IMR-90 (cell line): ENCODE measurements around the gene MSH4. TPM values are rescaled to one million over a fixed set of nuclear protein-coding genes. Genes with fewer than 3 reads are reported as not detected.

Experiments used
- ATAC-seq: fragments of 200-7000 bp; cut with Tn5 transposase; 2 replicates; pipeline ENCODE4 v1.9.1; 2020; ENCODE audit warnings: low read depth, mild to moderate bottlenecking, moderate library complexity
- BruUV-seq: library from RNA; stranded (reverse); fragments of 400-500 nt; replicated peaks from 2 replicates; lab custom pipeline; 2021; lab: Mats Ljungman, UMichigan
- CTCF ChIA-PET: fragments of 300-600 bp; formaldehyde crosslinking; extraction: SDS; loops from one replicate; lab custom pipeline; 2021; ENCODE audit warnings: antibody characterized with exemption; lab: Yijun Ruan, JAX
- POLR2A ChIA-PET: fragments of 300-600 bp; sonication (Branson Sonifier 250); formaldehyde crosslinking; loops from one replicate; lab custom pipeline; 2022; ENCODE audit warnings: antibody characterized with exemption; ENCODE audit not compliant: unreplicated experiment; lab: Charles Lee
- DNase-seq: peaks from one replicate; pipeline ENCODE4 v3.0.0; 2013
- H2AFZ ChIP-seq: replicated peaks from 2 replicates; pipeline ENCODE3; 2013; ENCODE audit warnings: low read length, mild to moderate bottlenecking; ENCODE audit not compliant: poor library complexity
- H2AK5ac ChIP-seq: 2 replicates; pipeline ENCODE4 v1.6.1; 2013; ENCODE audit warnings: low read depth, low read length, inconsistent platforms
- H2AK9ac ChIP-seq: replicated peaks from 2 replicates; pipeline ENCODE3; 2013; ENCODE audit warnings: mild to moderate bottlenecking, low read depth, low read length, moderate library complexity; ENCODE audit not compliant: poor library complexity
- H2BK120ac ChIP-seq: 2 replicates; pipeline ENCODE4 v1.6.1; 2013; ENCODE audit warnings: low read depth, low read length, inconsistent platforms
- H2BK15ac ChIP-seq: 3 replicates; pipeline ENCODE4 v1.6.1; 2013; ENCODE audit warnings: low read depth, low read length, inconsistent platforms
- H2BK20ac ChIP-seq: 2 replicates; pipeline ENCODE4 v1.6.1; 2013; ENCODE audit warnings: low read depth, mild to moderate bottlenecking, inconsistent platforms, low read length, moderate library complexity
- H2BK5ac ChIP-seq: 2 replicates; pipeline ENCODE4 v1.6.1; 2013; ENCODE audit warnings: mild to moderate bottlenecking, low read depth, low read length, inconsistent platforms; ENCODE audit not compliant: poor library complexity, severe bottlenecking
- H3K14ac ChIP-seq: replicated peaks from 2 replicates; pipeline ENCODE4 v1.6.1; 2013; ENCODE audit warnings: low read depth, low read length, inconsistent platforms
- H3K18ac ChIP-seq: 2 replicates; pipeline ENCODE4 v1.6.1; 2013; ENCODE audit warnings: low read depth, low read length, control low read depth
- H3K23ac ChIP-seq: 2 replicates; pipeline ENCODE4 v1.6.1; 2013; ENCODE audit warnings: low read depth, low read length, inconsistent platforms
- H3K27ac ChIP-seq: 2 replicates; pipeline ENCODE4 v1.5.1; 2013; ENCODE audit warnings: mild to moderate bottlenecking, control low read depth, low read length; ENCODE audit not compliant: insufficient read depth
- H3K27me3 ChIP-seq: 2 replicates; pipeline ENCODE4 v1.6.1; 2013; ENCODE audit warnings: low read length; ENCODE audit not compliant: control insufficient read depth, insufficient read depth
- H3K36me3 ChIP-seq: 2 replicates; pipeline ENCODE4 v1.6.1; 2013; ENCODE audit warnings: low read length, mixed read lengths; ENCODE audit not compliant: control insufficient read depth, insufficient read depth
- H3K4ac ChIP-seq: 2 replicates; pipeline ENCODE4 v1.6.1; 2013; ENCODE audit warnings: low read depth, low read length, inconsistent platforms
- H3K4me1 ChIP-seq: 2 replicates; pipeline ENCODE4 v1.6.1; 2013; ENCODE audit warnings: low read length, mixed read lengths; ENCODE audit not compliant: control insufficient read depth, insufficient read depth
- H3K4me2 ChIP-seq: 2 replicates; pipeline ENCODE4 v1.6.1; 2013; ENCODE audit warnings: low read depth, mild to moderate bottlenecking, control low read depth, low read length, moderate library complexity
- H3K4me3 ChIP-seq: 2 replicates; pipeline ENCODE4 v1.5.1; 2013; ENCODE audit warnings: low read depth, mild to moderate bottlenecking, control low read depth, low read length, moderate library complexity; ENCODE audit not compliant: insufficient read depth
- H3K56ac ChIP-seq: 2 replicates; pipeline ENCODE4 v1.6.1; 2013; ENCODE audit warnings: low read length, inconsistent platforms; ENCODE audit not compliant: insufficient read depth; ENCODE audit errors: extremely low read depth
- H3K79me1 ChIP-seq, 2 experiments: 2 replicates each; pipeline ENCODE4 v1.6.1; 2013; ENCODE audit warnings: low read length in 2 of 2, inconsistent platforms in 1 of 2, low read depth in 1 of 2
- H3K9ac ChIP-seq: 2 replicates; pipeline ENCODE4 v1.6.1; 2013; ENCODE audit warnings: low read depth, low read length, control low read depth
- H3K9me1 ChIP-seq: 2 replicates; pipeline ENCODE4 v1.6.1; 2013; ENCODE audit warnings: low read length, inconsistent platforms; ENCODE audit not compliant: insufficient read depth
- H3K9me3 ChIP-seq: 2 replicates; pipeline ENCODE4 v1.6.1; 2013; ENCODE audit warnings: low read length; ENCODE audit not compliant: control insufficient read depth, insufficient read depth
- H4K20me1 ChIP-seq: 2 replicates; pipeline ENCODE4 v1.6.1; 2013; ENCODE audit warnings: low read length, inconsistent platforms; ENCODE audit not compliant: insufficient read depth
- H4K5ac ChIP-seq: 2 replicates; pipeline ENCODE4 v1.6.1; 2013; ENCODE audit warnings: mild to moderate bottlenecking, low read depth, low read length, control low read depth
- H4K8ac ChIP-seq, 2 experiments: 2 replicates each; pipeline ENCODE4 v1.6.1; 2013; ENCODE audit warnings: low read depth in 2 of 2, low read length in 2 of 2, control low read depth in 1 of 2, inconsistent platforms in 1 of 2
- H4K91ac ChIP-seq: 2 replicates; pipeline ENCODE4 v1.6.1; 2013; ENCODE audit warnings: low read depth, low read length, inconsistent platforms; ENCODE audit not compliant: insufficient read depth
- BHLHE40 ChIP-seq: fragments of 150-350 bp; IDR thresholded peaks from 2 replicates; pipeline ENCODE4 v1.6.1; 2016; ENCODE audit warnings: mild to moderate bottlenecking, low read depth, low read length
- CEBPB ChIP-seq: IDR thresholded peaks from 2 replicates; pipeline ENCODE4 v1.6.1; 2012; ENCODE audit warnings: low read depth, low read length, improper control_type of control experiment
- CHD1 ChIP-seq: IDR thresholded peaks from 2 replicates; pipeline ENCODE4 v1.6.1; 2012; ENCODE audit warnings: low read depth, low read length, improper control_type of control experiment
- FOS ChIP-seq: fragments of 150-350 bp; IDR thresholded peaks from 2 replicates; pipeline ENCODE4 v1.6.1; 2016; ENCODE audit warnings: low read depth, low read length
- MAFK ChIP-seq: IDR thresholded peaks from 2 replicates; pipeline ENCODE4 v1.6.1; 2012; ENCODE audit warnings: low read depth, low read length, improper control_type of control experiment
- MAZ ChIP-seq: IDR thresholded peaks from 2 replicates; pipeline ENCODE4 v1.6.1; 2012; ENCODE audit warnings: low read depth, mild to moderate bottlenecking, low read length, improper control_type of control experiment, moderate library complexity, borderline replicate concordance
- MXI1 ChIP-seq: IDR thresholded peaks from 2 replicates; pipeline ENCODE4 v1.6.1; 2012; ENCODE audit warnings: low read depth, mild to moderate bottlenecking, low read length, moderate library complexity, borderline replicate concordance
- NFE2L2 ChIP-seq: fragments of 150-350 bp; IDR thresholded peaks from 2 replicates; pipeline ENCODE4 v1.6.1; 2016; ENCODE audit warnings: low read depth, mild to moderate bottlenecking, low read length
- POLR2A ChIP-seq: IDR thresholded peaks from 2 replicates; pipeline ENCODE4 v1.6.1; 2012; ENCODE audit warnings: mild to moderate bottlenecking, low read depth, low read length
- RAD21 ChIP-seq: IDR thresholded peaks from 2 replicates; pipeline ENCODE4 v1.6.1; 2012; ENCODE audit warnings: low read length, improper control_type of control experiment
- RCOR1 ChIP-seq: IDR thresholded peaks from 2 replicates; pipeline ENCODE4 v1.6.1; 2012; ENCODE audit warnings: mild to moderate bottlenecking, low read length, improper control_type of control experiment; ENCODE audit not compliant: insufficient replicate concordance
- RFX5 ChIP-seq: IDR thresholded peaks from 2 replicates; pipeline ENCODE4 v1.8.0; 2012; ENCODE audit warnings: low read depth, mild to moderate bottlenecking, low read length, moderate library complexity
- SMC3 ChIP-seq: fragments of 150-350 bp; IDR thresholded peaks from 2 replicates; pipeline ENCODE4 v1.6.1; 2016; ENCODE audit warnings: low read depth, mild to moderate bottlenecking, antibody characterized with exemption, low read length, moderate library complexity
- WGBS, 2 experiments: methylation state at CpG; one replicate each; pipeline versions ENCODE4 v1.1.5 to v1.1.7; 2013; ENCODE audit warnings: missing lambda C conversion rate in 2 of 2; ENCODE audit not compliant: insufficient read length in 1 of 2; ENCODE audit errors: extremely low coverage in 2 of 2; 5-methylcytosine and 5-hydroxymethylcytosine counted together
- dilution Hi-C: fragments of 300-500 bp; cut with HindIII; formaldehyde crosslinking; loops from one replicate; pipeline ENCODE4 v1.14.3; 2018; ENCODE audit warnings: low sequenced_read_pairs; ENCODE audit not compliant: unreplicated experiment
- in situ Hi-C: fragments of 300-500 bp; cut with MboI; formaldehyde crosslinking; loops from 3 replicates; pipeline ENCODE4 v1.14.3; 2019; ENCODE audit warnings: low sequenced_read_pairs, inconsistent platforms, mixed read lengths
- intact Hi-C: fragments of 100-400 bp; cut with micrococcal nuclease; formaldehyde crosslinking; loops from 2 replicates; pipeline ENCODE4 v1.10.0; 2022
- polyA plus RNA-seq, 3 experiments: library from polyadenylated mRNA; depleted of rRNA; stranded (reverse); fragments of >200 nt; gene quantifications; 2 replicates each; pipeline ENCODE4 v1.2.3, GENCODE V29; 2012; ENCODE audit warnings: low replicate concordance in 1 of 3
- total RNA-seq: library from RNA; depleted of rRNA; stranded (reverse); fragments of >200 nt; gene quantifications from 2 replicates; pipeline ENCODE4 v1.2.3, GENCODE V29; 2012
- TF ChIP-seq, protein P1 (sequence below): fragments of 150-350 bp; IDR thresholded peaks from 2 replicates; pipeline ENCODE4 v1.6.1; 2017; ENCODE audit warnings: mild to moderate bottlenecking, antibody characterized with exemption, low read length, low read depth
- TF ChIP-seq, protein P2 (sequence below): conservative IDR thresholded peaks from 2 replicates; pipeline ENCODE4 v1.5.1; 2012; ENCODE audit warnings: mild to moderate bottlenecking, low read depth, low read length, improper control_type of control experiment
- TF ChIP-seq, protein P3 (sequence below): fragments of 150-350 bp; IDR thresholded peaks from 2 replicates; pipeline ENCODE4 v1.6.1; 2016; ENCODE audit warnings: low read depth, mild to moderate bottlenecking, low read length, moderate library complexity, borderline replicate concordance

Gene MSH4
- total and polyA plus RNA-seq, 2 of the 4 experiments (the other 2 are of a cell fraction) = under 0.01 to 0.02 TPM

DNA sequence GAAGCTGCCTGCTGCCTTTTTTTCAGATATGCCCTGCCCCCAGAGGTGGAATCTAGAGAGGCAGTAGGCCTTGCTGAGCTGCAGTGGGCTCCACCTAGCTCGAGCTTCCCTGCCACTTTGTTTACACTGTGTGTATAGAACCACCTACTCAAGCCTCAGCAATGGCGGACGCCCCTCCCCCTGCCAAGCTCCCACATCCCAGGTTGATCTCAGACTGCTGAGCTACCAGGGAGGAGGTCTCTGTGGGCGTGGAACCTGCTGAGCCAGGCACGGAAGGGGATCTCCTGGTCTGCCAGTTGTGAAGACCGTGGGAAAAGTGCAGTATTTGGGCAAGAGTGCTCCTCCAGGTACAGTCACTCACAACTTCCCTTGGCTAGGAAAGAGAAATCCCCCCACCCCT lies 65.1 kb downstream of the MSH4 start:
- ATAC-seq = no peak
- WGBS, 2 experiments = no CpG with 5 or more reads among the region's 6 CpGs
- no peaks in the 10 kb centered on the region for H3K79me1 ChIP-seq
- no peak overlapping the region for H2BK20ac ChIP-seq
- no peak overlapping the region for H3K27ac ChIP-seq
- H3K9me1 ChIP-seq = no peaks in the 10 kb centered on the region
- TF ChIP-seq MXI1 (no peak), RCOR1 (no peak), BHLHE40 (no peak), POLR2A (no peak), FOS (no peak), CEBPB (no peak), SMC3 (no peak), MAFK (no peak), RAD21 (no peak), CHD1 (no peak), RFX5 (no peak), MAZ (no peak), NFE2L2 (no peak)
- TF ChIP-seq, protein P1, sequence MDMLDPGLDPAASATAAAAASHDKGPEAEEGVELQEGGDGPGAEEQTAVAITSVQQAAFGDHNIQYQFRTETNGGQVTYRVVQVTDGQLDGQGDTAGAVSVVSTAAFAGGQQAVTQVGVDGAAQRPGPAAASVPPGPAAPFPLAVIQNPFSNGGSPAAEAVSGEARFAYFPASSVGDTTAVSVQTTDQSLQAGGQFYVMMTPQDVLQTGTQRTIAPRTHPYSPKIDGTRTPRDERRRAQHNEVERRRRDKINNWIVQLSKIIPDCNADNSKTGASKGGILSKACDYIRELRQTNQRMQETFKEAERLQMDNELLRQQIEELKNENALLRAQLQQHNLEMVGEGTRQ = no peak
- TF ChIP-seq, protein P2, sequence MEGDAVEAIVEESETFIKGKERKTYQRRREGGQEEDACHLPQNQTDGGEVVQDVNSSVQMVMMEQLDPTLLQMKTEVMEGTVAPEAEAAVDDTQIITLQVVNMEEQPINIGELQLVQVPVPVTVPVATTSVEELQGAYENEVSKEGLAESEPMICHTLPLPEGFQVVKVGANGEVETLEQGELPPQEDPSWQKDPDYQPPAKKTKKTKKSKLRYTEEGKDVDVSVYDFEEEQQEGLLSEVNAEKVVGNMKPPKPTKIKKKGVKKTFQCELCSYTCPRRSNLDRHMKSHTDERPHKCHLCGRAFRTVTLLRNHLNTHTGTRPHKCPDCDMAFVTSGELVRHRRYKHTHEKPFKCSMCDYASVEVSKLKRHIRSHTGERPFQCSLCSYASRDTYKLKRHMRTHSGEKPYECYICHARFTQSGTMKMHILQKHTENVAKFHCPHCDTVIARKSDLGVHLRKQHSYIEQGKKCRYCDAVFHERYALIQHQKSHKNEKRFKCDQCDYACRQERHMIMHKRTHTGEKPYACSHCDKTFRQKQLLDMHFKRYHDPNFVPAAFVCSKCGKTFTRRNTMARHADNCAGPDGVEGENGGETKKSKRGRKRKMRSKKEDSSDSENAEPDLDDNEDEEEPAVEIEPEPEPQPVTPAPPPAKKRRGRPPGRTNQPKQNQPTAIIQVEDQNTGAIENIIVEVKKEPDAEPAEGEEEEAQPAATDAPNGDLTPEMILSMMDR = no peak
- TF ChIP-seq, protein P3, sequence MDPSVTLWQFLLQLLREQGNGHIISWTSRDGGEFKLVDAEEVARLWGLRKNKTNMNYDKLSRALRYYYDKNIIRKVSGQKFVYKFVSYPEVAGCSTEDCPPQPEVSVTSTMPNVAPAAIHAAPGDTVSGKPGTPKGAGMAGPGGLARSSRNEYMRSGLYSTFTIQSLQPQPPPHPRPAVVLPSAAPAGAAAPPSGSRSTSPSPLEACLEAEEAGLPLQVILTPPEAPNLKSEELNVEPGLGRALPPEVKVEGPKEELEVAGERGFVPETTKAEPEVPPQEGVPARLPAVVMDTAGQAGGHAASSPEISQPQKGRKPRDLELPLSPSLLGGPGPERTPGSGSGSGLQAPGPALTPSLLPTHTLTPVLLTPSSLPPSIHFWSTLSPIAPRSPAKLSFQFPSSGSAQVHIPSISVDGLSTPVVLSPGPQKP = no peak
- no TSS peak for BruUV-seq
- H2AFZ ChIP-seq = no peak overlapping the region
- ChIA-PET CTCF (no interaction called here), POLR2A (no interaction called here)
- no peak overlapping the region for H4K91ac ChIP-seq
- H3K36me3 ChIP-seq = no peaks in the 10 kb centered on the region
- H2BK15ac ChIP-seq = no peak overlapping the region
- H4K20me1 ChIP-seq = no peaks in the 10 kb centered on the region
- dilution Hi-C loops (no loop called here), in situ Hi-C loops (no loop called here), intact Hi-C loops (no loop called here)
- no peak overlapping the region for H3K4me2 ChIP-seq
- H4K5ac ChIP-seq = no peak overlapping the region
- DNase-seq = no peak
- H4K8ac ChIP-seq = no peak overlapping the region
- no peak overlapping the region for H3K9ac ChIP-seq
- H3K14ac ChIP-seq = no peak overlapping the region
- no peak overlapping the region for H2BK120ac ChIP-seq
- H3K18ac ChIP-seq = no peak overlapping the region
- no peak overlapping the region for H2AK9ac ChIP-seq
- no peak overlapping the region for H3K4me3 ChIP-seq
- no peak overlapping the region for H3K56ac ChIP-seq
- no peaks in the 10 kb centered on the region for H3K27me3 ChIP-seq
- H2BK5ac ChIP-seq = no peak overlapping the region
- no peak overlapping the region for H3K4ac ChIP-seq
- no peaks in the 10 kb centered on the region for H3K4me1 ChIP-seq
- H2AK5ac ChIP-seq = no peak overlapping the region
- no peak overlapping the region for H3K23ac ChIP-seq
- no peaks in the 10 kb centered on the region for H3K9me3 ChIP-seq
